ENCODE measurements around the gene ZCCHC4. TPM values are rescaled to one million over a fixed set of nuclear protein-coding genes. Genes with fewer than 3 reads are reported as not detected.
"Not testable (repeated sequence)": the region's sequence is repeated elsewhere in the genome, so short reads cannot be mapped to it uniquely, and the experiment has no call there.

Gene ZCCHC4
- total and polyA plus RNA-seq, 8 donors, result 2.6 to 30.9 (median 6.0) TPM

DNA sequence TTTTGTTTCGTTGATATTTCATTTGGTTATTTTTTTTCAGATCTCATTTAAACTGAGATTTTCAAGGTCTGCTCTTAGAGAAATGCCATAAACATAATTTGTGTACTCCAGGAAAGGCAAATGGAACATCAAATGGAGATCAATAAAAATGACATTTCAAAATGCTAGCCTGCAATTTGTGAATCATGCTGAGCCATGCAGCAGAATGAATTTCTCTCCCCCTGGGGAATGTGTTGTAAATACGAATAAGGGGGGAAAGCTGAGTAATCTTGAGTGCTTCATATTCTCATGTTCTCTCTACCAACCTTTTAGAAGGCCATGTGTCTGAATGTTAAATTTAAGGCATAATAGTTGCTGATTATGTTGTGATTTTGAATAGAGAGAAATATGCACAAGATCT, 7.8 kb downstream of the ZCCHC4 start:
- no peak overlapping the region for H3K4me3 ChIP-seq
- TF ChIP-seq POLR2AphosphoS5 (IDR thresholded peaks at IDR 0.05) (no peak), POLR2A (IDR thresholded peaks at IDR 0.05) (no peak), EP300 (IDR thresholded peaks at IDR 0.05) (no peak)
- TF ChIP-seq, protein P1, sequence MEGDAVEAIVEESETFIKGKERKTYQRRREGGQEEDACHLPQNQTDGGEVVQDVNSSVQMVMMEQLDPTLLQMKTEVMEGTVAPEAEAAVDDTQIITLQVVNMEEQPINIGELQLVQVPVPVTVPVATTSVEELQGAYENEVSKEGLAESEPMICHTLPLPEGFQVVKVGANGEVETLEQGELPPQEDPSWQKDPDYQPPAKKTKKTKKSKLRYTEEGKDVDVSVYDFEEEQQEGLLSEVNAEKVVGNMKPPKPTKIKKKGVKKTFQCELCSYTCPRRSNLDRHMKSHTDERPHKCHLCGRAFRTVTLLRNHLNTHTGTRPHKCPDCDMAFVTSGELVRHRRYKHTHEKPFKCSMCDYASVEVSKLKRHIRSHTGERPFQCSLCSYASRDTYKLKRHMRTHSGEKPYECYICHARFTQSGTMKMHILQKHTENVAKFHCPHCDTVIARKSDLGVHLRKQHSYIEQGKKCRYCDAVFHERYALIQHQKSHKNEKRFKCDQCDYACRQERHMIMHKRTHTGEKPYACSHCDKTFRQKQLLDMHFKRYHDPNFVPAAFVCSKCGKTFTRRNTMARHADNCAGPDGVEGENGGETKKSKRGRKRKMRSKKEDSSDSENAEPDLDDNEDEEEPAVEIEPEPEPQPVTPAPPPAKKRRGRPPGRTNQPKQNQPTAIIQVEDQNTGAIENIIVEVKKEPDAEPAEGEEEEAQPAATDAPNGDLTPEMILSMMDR (IDR thresholded peaks at IDR 0.05), result no peak
- DNase-seq, result no peak
- no peaks in the 10 kb centered on the region for H3K9me3 ChIP-seq
- peaks cover 9 to 76% (median 56%) of the 10 kb centered on the region in 4 donors for H3K36me3 ChIP-seq
- H3K27ac ChIP-seq, result no peak overlapping the region
- intact Hi-C loops (cut with DNase I; ENCODE audit: low total_unique reads), result no loop called here
- H3K27me3 ChIP-seq, result no peaks in the 10 kb centered on the region
- WGBS, 5 donors, result 79 to 88% (median 84%) methylated on average over 2 of the region's 2 CpGs
- H3K4me1 ChIP-seq, result no peaks in the 10 kb centered on the region

- H3K27ac ChIP-seq, result no peak overlapping the region
Measured at GRCh38 chr4:25320773-25321172, 8.2 kb downstream of the ZCCHC4 start.

GRCh38 chr4:25321703-25322102, 9.1 kb downstream of the ZCCHC4 start:
- Histone ChIP-seq H3K27ac (no peak overlapping the region), H3K4me3 (no peak overlapping the region), H3K36me3 (peaks cover 0 to 63% (median 44%) of the 10 kb centered on the region in 4 donors), H3K9me3 (no peaks in the 10 kb centered on the region), H3K4me1 (no peaks in the 10 kb centered on the region), H3K27me3 (no peaks in the 10 kb centered on the region)
- no peak for DNase-seq
- TF ChIP-seq POLR2AphosphoS5 (IDR thresholded peaks at IDR 0.05), result no peak
- intact Hi-C loops (cut with DNase I; ENCODE audit: low total_unique reads), result no loop called here
- WGBS, 5 donors, result 88 to 93% (median 89%) methylated on average over 3 of the region's 3 CpGs

More at GRCh38 chr4:25320773-25321172, 8.2 kb downstream of the ZCCHC4 start:
- peaks cover 7 to 72% (median 51%) of the 10 kb centered on the region in 4 donors for H3K36me3 ChIP-seq
- no peak for TF ChIP-seq POLR2AphosphoS5 (IDR thresholded peaks at IDR 0.05)
- no peak for TF ChIP-seq EP300 (IDR thresholded peaks at IDR 0.05)
- TF ChIP-seq POLR2A (IDR thresholded peaks at IDR 0.05), result no peak
- TF ChIP-seq, protein P1 (IDR thresholded peaks at IDR 0.05), result no peak
- no peaks in the 10 kb centered on the region for H3K9me3 ChIP-seq
- no peaks in the 10 kb centered on the region for H3K27me3 ChIP-seq
- no peaks in the 10 kb centered on the region for H3K4me1 ChIP-seq
- H3K4me3 ChIP-seq, result no peak overlapping the region
- intact Hi-C loops (cut with DNase I; ENCODE audit: low total_unique reads), result no loop called here
- 68 to 79% (median 79%) methylated on average over 1 of the region's 1 CpG for WGBS, 5 donors
- no peak for DNase-seq

GRCh38 chr4:25328463-25328862, 15.9 kb downstream of the ZCCHC4 start:
- intact Hi-C loops (cut with DNase I; ENCODE audit: low total_unique reads); H3K36me3 ChIP-seq; H3K4me3 ChIP-seq; H3K27ac ChIP-seq; H3K27me3 ChIP-seq; DNase-seq; H3K9me3 ChIP-seq: not testable (repeated sequence)
- H3K4me1 ChIP-seq, result peaks cover 9 to 24% (median 12%) of the 10 kb centered on the region in 4 donors
- 95 to 100% (median 99%) methylated on average over 3 of the region's 3 CpGs for WGBS, 5 donors

- Histone ChIP-seq H3K27me3 (no peaks in the 10 kb centered on the region), H3K4me1 (peaks cover 9 to 24% (median 12%) of the 10 kb centered on the region in 4 donors), H3K36me3 (peaks cover 0 to 22% (median 15%) of the 10 kb centered on the region in 4 donors), H3K9me3 (no peaks in the 10 kb centered on the region), H3K4me3 (no peak overlapping the region), H3K27ac (peak overlapping the region in 2 of 5 donors; percentile 45 to 60)
- intact Hi-C loops (cut with DNase I; ENCODE audit: low total_unique reads), result no loop called here
- TF ChIP-seq EP300 (IDR thresholded peaks at IDR 0.05), result no peak
- no peak for TF ChIP-seq POLR2AphosphoS5 (IDR thresholded peaks at IDR 0.05)
- TF ChIP-seq POLR2A (IDR thresholded peaks at IDR 0.05), result no peak
- TF ChIP-seq, protein P1 (IDR thresholded peaks at IDR 0.05), result no peak
- no peak for DNase-seq
- 26 to 54% (median 35%) methylated on average over 1 of the region's 1 CpG for WGBS, 5 donors
Measured at GRCh38 chr4:25330335-25330734, 17.8 kb downstream of the ZCCHC4 start.

Measured in stomach (tissue), 9 donors.